Large intestine (tissue), 3 donors: Measurements from ENCODE around the gene PLLP. TPM values are rescaled to one million over a fixed set of nuclear protein-coding genes. Genes with fewer than 3 reads are reported as not detected.

Experiments used
- DNase-seq, 2 donors: peaks; one replicate each; pipeline versions ENCODE4 v3.0.0 to v3.0.0-alpha.2; 2013
- H3K27ac ChIP-seq: one replicate; pipeline ENCODE4 v1.5.1; 2013; ENCODE audit warnings: low read length
- H3K27me3 ChIP-seq: 2 replicates; pipeline ENCODE4 v1.6.1; 2013; ENCODE audit warnings: low read length; ENCODE audit not compliant: control insufficient read depth, insufficient read depth
- H3K36me3 ChIP-seq: 2 replicates; pipeline ENCODE4 v1.6.1; 2013; ENCODE audit warnings: low read length; ENCODE audit not compliant: control insufficient read depth, insufficient read depth
- H3K4me1 ChIP-seq: one replicate; pipeline ENCODE4 v1.6.1; 2013; ENCODE audit warnings: low read length; ENCODE audit not compliant: control insufficient read depth, insufficient read depth
- H3K4me3 ChIP-seq: one replicate; pipeline ENCODE4 v1.5.1; 2013; ENCODE audit warnings: low read length
- H3K9me3 ChIP-seq: one replicate; pipeline ENCODE4 v1.6.1; 2013; ENCODE audit warnings: mild to moderate bottlenecking, low read depth, low read length, moderate library complexity; ENCODE audit not compliant: control insufficient read depth
- WGBS: methylation state at CpG from one replicate; pipeline ENCODE4 v1.1.5; 2013; ENCODE audit warnings: low lambda C conversion rate; ENCODE audit not compliant: insufficient coverage; 5-methylcytosine and 5-hydroxymethylcytosine counted together
- polyA plus RNA-seq: library from polyadenylated mRNA; unstranded; fragments of 120-200 nt; gene quantifications from one replicate; pipeline ENCODE4 v1.2.1, GENCODE V29; 2013

PLLP gene
- polyA plus RNA-seq, 1 donor = 117 TPM

DNA sequence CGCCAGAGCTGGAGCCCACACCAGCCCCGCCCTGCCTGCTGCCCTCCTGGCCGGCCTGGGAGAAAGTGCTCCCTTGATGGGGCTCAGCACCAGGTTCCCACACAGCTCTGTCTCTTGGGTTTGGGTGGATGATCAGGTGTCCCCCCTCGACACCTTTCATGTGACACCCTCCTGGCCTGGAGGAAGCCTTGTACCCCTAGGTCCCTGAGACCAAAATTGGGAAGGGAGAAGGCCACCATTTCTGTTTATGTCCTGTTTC, 19.4 kb upstream of the PLLP start:
- Histone ChIP-seq H3K9me3 (no peaks in the 10 kb centered on the region), H3K4me1 (peaks cover 30% of the 10 kb centered on the region), H3K27me3 (no peaks in the 10 kb centered on the region), H3K4me3 (no peak overlapping the region), H3K27ac (peak overlapping the region; percentile 37), H3K36me3 (no peaks in the 10 kb centered on the region)
- DNase-seq = no peak
- WGBS = no CpG with 5 or more reads among the region's 4 CpGs

DNA sequence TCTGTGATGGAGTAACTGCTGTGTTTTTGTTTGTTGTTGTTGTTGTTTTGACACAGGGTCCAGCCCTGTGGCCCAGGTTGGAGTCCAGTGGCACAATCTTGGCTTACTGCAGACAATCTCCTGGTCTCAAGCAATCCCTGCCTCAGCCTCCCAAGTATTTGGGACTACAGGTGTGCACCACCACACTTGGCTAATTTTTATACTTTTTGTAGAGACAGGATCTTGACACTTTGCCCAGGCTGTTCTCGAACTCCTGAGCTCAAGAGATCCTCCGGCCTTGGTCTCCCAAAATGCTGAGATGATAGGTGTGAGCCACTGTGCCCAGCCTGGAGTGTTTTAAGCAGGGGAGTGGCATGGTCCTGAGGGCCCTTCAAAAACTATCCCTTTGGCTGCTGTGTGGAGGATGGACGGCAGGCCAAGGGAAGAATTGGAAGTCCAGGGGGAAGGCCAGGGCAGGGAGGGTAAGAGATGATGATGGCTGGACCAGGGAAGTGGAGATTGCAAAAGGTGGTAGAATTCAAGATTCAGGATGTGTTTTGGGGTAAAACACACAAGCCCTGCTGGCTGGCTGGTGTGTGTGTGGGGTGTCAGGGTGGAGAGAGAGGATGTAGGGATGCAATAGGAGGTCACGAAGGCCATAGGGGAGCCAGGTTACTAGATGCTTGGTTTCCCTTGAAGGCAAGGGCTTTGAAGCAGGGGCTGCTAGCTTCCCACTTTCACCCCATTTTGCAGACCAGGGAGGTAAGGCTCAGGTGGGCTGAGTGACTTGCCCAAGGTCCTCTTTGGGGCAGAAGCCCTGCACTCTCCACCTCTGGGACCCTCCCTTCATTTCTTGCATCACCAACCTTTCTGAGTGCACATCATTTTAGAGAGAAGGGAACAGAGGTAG, 18.8 kb upstream of the PLLP start:
- Histone ChIP-seq H3K27ac (peak overlapping the region; percentile 37), H3K9me3 (no peaks in the 10 kb centered on the region), H3K4me1 (peaks cover 36% of the 10 kb centered on the region), H3K36me3 (no peaks in the 10 kb centered on the region), H3K4me3 (no peak overlapping the region), H3K27me3 (no peaks in the 10 kb centered on the region)
- peak in 1 of 2 donors; percentile 2 for DNase-seq
- no CpG with 5 or more reads among the region's 4 CpGs for WGBS

DNA sequence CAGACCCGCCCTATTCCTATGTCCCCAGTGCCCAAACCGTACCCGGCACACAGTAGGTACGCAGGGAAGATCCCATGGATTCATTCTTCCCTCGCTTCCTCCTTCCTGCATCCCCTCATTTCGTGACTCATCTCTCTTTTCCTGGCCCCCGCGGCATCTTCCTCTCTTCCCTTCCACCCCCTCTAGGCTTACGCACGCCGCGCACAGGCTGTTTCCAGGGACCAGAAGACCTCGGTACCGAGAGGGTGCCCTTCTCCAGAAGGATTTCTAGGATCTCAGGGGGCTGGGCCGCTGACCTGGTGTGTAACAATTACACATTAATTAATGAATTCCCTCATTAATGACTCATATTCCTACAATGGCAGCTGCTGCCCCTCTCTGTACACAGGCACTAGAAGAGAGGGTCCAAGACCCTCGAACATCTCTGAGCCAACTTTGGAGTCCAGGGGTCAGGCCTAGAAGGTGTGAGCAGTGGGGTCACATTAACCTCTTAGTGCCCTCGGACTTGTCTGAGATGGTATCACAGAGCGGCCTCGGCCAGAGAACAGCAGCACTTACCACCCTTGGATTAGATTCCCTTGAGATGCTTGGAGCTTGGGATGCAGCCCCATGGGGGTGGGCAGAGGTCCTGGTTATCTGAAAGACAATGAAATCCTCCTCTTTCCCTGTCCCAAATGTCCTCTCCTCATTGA, 16.8 kb upstream of the PLLP start:
- peaks cover 39% of the 10 kb centered on the region for H3K4me1 ChIP-seq
- no peaks in the 10 kb centered on the region for H3K36me3 ChIP-seq
- DNase-seq = no peak
- no peak overlapping the region for H3K27ac ChIP-seq
- H3K9me3 ChIP-seq = no peaks in the 10 kb centered on the region
- no peak overlapping the region for H3K4me3 ChIP-seq
- H3K27me3 ChIP-seq = no peaks in the 10 kb centered on the region
- 20% methylated on average over 1 of the region's 19 CpGs for WGBS

DNA sequence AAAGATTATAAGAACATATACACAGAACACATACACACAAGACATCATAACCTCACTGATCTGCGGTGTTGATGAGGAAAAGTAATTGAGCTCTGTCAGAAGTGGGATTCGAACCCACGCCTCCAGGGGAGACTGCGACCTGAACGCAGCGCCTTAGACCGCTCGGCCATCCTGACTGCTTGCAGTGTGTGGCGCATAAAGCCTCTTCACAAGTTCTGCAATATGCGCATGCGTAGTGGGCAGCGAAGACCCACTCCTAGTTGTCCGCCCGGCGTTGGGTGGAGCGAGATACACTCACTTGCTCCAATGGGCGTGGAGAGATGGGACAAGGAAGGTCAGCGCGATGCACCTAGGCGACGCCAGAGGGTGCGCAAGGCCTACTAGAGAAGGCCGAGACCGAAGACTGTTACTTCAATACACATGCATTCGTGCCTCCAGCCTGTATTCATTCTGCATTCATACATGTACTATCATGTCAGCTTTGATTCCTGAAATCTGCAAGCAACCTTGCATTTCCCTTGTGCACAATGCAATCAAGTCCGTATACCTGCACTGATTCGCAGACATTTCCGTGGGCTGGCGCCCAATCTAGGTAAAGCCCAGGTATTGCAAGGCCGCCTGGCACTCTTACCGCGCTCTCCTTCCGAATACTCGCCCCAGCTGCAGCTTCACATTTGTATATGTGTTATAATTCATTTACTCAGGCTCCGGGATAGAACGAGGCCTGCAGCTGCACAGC, 16.1 kb upstream of the PLLP start:
- H3K4me1 ChIP-seq = peaks cover 38% of the 10 kb centered on the region
- H3K27me3 ChIP-seq = no peaks in the 10 kb centered on the region
- H3K9me3 ChIP-seq = no peaks in the 10 kb centered on the region
- peak overlapping the region; percentile 42 for H3K4me3 ChIP-seq
- peak overlapping the region; percentile 96 for H3K27ac ChIP-seq
- DNase-seq = peak; percentile 99 to 100
- no peaks in the 10 kb centered on the region for H3K36me3 ChIP-seq
- no CpG with 5 or more reads among the region's 36 CpGs for WGBS

DNA sequence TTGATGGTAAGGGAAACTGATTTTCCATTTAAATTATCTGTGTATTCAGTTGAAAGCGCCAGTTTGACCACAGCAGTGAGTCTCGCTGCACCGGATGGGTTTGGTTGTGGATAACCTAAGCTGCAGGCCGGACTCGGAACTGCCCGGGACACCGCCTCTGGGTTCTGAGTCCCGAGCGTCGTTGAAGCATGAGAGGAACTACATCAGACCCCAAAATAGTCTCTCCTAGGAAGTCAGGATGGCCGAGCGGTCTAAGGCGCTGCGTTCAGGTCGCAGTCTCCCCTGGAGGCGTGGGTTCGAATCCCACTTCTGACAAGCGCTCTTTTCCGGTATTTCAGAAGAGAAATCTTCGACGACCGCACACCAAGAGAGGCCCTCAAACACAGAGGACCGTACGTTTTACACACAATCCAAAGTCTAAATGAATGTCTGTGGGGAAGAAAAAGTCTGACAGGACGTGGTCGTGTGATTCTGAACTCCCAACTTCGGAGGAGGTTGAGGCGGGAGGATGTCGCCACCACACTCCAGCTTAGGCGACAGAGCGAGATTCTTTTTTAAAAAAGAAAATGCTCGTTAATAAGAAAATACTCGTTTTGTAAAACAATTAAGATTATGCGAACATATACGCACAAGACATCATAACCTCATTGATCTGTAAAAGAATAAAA, 15.4 kb upstream of the PLLP start:
- no peaks in the 10 kb centered on the region for H3K9me3 ChIP-seq
- H3K4me1 ChIP-seq = peaks cover 34% of the 10 kb centered on the region
- WGBS = 0% methylated on average over 8 of the region's 35 CpGs
- peak overlapping the region; percentile 96 for H3K27ac ChIP-seq
- H3K36me3 ChIP-seq = no peaks in the 10 kb centered on the region
- H3K4me3 ChIP-seq = peak overlapping the region; percentile 42
- no peaks in the 10 kb centered on the region for H3K27me3 ChIP-seq
- DNase-seq = peak; percentile 90 to 92

DNA sequence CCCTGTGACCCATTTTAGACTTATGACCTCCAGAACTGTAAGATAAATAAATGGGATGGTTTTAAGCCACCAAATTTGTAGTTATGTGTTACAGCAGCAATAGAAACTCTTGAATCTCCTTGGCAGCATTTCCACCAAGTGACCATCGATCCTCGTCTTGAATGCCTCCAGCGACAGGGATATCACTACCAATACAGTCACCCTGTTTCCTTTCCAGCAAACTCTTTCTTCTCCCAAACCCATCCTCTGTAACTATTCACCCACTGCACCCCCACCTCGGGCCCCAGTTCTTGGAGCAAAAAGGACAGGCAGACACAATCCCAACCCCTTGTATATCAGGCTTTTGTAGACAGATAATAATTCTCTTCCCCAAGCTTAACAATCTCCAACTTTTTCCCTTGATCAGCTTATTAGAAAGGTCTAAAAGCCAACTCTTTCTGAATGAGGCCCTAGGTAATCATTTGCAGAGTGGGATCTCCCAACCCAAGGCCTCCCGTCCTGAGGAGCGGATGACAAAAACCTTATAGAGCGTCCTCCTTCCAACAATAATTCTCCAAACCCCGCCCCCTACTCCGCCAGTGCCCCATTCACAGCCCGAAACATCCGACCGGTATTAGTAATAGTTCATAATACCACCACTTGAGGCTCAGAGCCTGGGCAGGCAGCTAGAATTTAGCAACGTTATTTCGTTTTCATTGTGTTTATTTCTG, 14.7 kb upstream of the PLLP start:
- DNase-seq = peak; percentile 74 to 89

DNA sequence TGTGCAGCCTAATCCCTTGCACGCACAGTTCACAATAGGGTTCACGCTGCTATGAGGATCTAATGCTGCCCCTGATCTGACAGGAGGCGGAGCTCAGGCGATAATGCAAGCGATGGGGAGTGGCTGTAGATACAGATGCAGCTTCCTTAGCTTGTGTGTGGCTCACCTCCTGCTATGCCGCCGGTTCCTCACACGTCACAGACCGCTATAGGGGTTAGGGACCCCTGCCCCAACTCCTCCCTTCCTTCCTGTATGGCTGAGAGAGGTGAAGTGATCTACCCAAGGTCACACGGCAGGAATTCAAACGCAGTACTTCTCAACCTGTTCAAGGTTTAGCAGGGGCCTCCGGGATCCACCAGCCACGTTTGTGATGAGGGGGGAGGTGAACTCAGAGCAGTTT, 13.4 kb upstream of the PLLP start:
- no peaks in the 10 kb centered on the region for H3K36me3 ChIP-seq
- no peaks in the 10 kb centered on the region for H3K27me3 ChIP-seq
- peaks cover 23% of the 10 kb centered on the region for H3K4me1 ChIP-seq
- H3K27ac ChIP-seq = no peak overlapping the region
- WGBS = no CpG with 5 or more reads among the region's 13 CpGs
- no peaks in the 10 kb centered on the region for H3K9me3 ChIP-seq
- no peak overlapping the region for H3K4me3 ChIP-seq
- DNase-seq = no peak

More for the DNA sequence above, 14.7 kb upstream of the PLLP start:
- no peaks in the 10 kb centered on the region for H3K9me3 ChIP-seq
- H3K27ac ChIP-seq = peak overlapping the region; percentile 96
- no peaks in the 10 kb centered on the region for H3K27me3 ChIP-seq
- no peaks in the 10 kb centered on the region for H3K36me3 ChIP-seq
- H3K4me1 ChIP-seq = peaks cover 28% of the 10 kb centered on the region
- peak overlapping the region; percentile 42 for H3K4me3 ChIP-seq
- WGBS = 20% methylated on average over 1 of the region's 14 CpGs

DNA sequence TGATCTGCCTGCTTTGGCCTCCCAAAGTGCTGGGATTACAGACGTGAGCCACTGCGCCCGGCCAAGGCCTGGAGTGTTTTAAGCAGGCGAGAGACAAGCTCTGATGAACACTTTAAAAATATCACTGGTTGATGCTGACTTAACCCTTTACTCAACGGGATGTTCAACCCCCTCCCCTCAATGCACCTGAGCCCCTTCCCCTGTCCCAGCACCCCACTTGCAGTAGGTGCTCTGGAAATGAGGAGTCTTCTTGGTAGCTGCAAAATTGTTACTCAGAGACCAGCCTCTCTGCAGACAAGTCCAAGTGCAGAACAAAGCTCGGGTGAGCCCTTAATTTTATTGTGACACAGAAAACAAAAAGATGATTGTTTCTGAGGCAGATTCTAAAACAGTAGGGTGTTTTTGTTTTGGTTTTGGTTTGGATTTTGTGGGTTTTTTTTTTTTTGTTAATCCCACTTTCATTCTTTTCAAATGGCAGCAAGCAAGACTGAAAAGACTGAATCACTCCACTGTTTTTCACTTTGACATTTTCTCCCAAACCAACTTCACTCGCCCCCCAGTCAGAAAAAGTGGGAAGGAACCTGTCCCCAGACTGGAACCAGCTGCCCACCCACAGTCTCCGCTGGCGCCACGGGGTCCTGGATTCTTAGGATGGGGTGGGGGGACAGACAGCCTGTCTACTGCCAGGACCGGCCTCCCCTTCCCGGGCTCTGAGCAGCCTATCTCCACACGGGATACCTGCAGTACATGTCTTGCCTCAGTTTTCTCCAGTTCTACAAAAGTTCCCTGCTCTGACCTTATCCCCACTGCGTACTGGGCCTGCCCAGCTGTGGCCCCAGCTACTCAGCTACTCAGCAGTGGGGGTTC, 5.2 kb upstream of the PLLP start:
- no peak overlapping the region for H3K4me3 ChIP-seq
- H3K27ac ChIP-seq = no peak overlapping the region
- peaks cover 7% of the 10 kb centered on the region for H3K27me3 ChIP-seq
- peaks cover 2% of the 10 kb centered on the region for H3K9me3 ChIP-seq
- peaks cover 10% of the 10 kb centered on the region for H3K4me1 ChIP-seq
- H3K36me3 ChIP-seq = no peaks in the 10 kb centered on the region
- no CpG with 5 or more reads among the region's 14 CpGs for WGBS
- DNase-seq = no peak

DNA sequence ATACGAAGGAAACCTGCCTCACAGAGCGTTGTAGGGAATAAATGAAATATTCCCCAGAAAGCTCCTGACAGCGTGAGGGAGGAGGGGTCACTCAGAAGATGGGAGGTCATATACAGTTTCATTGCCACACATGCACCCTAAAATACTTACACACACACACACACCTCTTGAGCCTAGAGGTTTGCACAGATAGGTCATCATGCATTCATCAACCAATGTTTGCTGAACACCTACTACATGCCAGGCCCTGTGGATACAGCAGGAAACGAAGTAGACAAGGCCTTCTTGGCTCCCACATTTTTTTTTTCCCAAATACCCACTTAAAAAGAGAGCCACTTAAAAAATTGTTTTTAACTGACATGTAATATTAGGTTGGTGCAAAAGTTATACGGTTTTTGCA, 907 bp upstream of the PLLP start:
- Histone ChIP-seq H3K36me3 (no peaks in the 10 kb centered on the region), H3K27me3 (peaks cover 16% of the 10 kb centered on the region), H3K4me3 (no peak overlapping the region), H3K4me1 (peaks cover 14% of the 10 kb centered on the region), H3K9me3 (peaks cover 2% of the 10 kb centered on the region), H3K27ac (no peak overlapping the region)
- no peak for DNase-seq
- WGBS = 90% methylated on average over 2 of the region's 5 CpGs
